Measurements from ENCODE around the gene OSGIN1.

OSGIN1 gene, protein sequence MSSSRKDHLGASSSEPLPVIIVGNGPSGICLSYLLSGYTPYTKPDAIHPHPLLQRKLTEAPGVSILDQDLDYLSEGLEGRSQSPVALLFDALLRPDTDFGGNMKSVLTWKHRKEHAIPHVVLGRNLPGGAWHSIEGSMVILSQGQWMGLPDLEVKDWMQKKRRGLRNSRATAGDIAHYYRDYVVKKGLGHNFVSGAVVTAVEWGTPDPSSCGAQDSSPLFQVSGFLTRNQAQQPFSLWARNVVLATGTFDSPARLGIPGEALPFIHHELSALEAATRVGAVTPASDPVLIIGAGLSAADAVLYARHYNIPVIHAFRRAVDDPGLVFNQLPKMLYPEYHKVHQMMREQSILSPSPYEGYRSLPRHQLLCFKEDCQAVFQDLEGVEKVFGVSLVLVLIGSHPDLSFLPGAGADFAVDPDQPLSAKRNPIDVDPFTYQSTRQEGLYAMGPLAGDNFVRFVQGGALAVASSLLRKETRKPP

DNA sequence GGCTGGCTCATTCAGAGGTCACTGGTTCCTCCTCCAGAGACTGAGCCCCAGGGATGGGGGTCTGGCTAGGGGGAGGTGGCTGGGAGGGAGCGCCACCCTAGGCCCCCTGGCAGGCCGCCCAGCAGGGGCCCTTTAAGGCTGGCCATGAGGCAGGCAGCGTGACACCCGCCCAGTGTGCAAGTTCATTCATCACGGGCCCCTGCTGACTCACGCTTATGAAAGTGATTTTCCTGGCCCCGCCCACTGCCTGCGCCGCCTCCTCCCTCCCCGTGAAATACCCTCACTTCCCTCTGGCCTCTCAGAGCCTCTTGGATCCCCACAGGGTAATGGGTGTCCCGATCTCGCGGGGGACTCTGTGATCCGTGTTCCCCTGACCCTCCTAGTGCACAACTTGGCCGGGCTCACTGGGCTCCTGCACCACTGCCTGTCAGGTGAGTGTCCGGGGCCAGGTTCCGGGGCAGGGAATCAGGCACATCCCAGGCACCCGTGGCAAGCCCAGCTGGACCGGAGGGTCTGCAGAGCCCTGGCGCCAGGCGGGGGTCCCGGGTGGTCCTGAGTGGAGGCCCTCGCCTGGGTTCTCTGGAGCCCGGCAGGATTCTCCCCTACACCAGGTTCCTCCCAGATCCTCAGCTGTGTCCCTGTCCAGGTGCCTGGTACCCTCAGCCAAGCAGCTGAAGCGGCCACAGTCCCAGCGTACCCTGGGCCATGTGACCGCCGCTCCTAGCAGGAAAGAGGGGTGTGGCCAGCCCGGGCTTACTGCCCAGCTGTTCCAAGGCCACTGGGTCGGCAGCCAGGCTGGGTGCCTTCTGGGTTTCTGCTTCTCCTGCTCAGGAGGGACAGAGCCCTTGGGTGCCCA lies at the start of gene OSGIN1:
OSGIN1 (plus strand) TSS at position 301 of the 856 bp plus-strand sequence. CDS start 4,432 bp downstream, outside the sequence.
- no CpG with 5 or more reads among the region's 30 CpGs for WGBS (ENCODE audit: insufficient coverage, insufficient read length)
- DNase-seq (ENCODE audit: low read depth, low spot score): no peak
- H3K4me3 ChIP-seq (ENCODE audit: low read length): peak within 1 kb of the TSS; percentile 11; the same call in 1 of the 2 replicates
- no peaks in the 10 kb centered on the region for H3K27me3 ChIP-seq (ENCODE audit: control insufficient read depth, insufficient read depth, low read length)
- H3K36me3 ChIP-seq (ENCODE audit: control insufficient read depth, insufficient read depth, low read length): no peaks in the 10 kb centered on the region
- no peaks in the 10 kb centered on the region for H3K9me3 ChIP-seq (ENCODE audit: control insufficient read depth, insufficient read depth, low read length)
- no peak within 1 kb of the TSS for H3K27ac ChIP-seq (ENCODE audit: low read length)
- no peaks in the 10 kb centered on the region for H3K4me1 ChIP-seq (ENCODE audit: control insufficient read depth, insufficient read depth, low read length)

DNA sequence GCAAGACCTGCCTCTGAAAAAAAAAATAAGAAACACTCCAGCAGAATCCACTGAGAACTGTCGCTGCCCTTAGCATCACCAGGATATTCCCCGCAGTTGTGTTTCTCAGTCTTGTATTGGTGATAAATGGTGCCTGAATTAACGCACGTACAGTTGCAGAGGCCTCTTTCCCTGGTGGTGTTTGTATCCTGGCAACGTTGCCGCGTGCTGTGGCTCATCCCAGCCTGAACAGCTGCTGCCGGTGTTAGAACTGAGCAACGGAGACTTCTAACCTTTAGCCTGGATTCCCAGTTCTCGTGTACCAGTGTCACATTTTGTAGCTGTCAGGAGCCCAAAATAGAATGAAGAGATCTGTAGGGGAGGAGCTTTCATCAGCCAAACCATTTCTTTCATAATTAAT lies 49.3 kb upstream of the OSGIN1 start:
- Histone ChIP-seq H3K36me3 (ENCODE audit: control insufficient read depth, insufficient read depth, low read length) (0 out of 2 replicates have a peak, but pooled peaks cover 3% of the 10 kb centered on the region), H3K4me1 (ENCODE audit: control insufficient read depth, insufficient read depth, low read length) (peaks cover 1% of the 10 kb centered on the region; the same call in 1 of the 2 replicates), H3K27me3 (ENCODE audit: control insufficient read depth, insufficient read depth, low read length) (no peaks in the 10 kb centered on the region), H3K4me3 (ENCODE audit: low read length) (no peak overlapping the region), H3K27ac (ENCODE audit: low read length) (no peak overlapping the region), H3K9me3 (ENCODE audit: control insufficient read depth, insufficient read depth, low read length) (no peaks in the 10 kb centered on the region)
- DNase-seq (ENCODE audit: low read depth, low spot score): no peak
- no CpG with 5 or more reads among the region's 10 CpGs for WGBS (ENCODE audit: insufficient coverage, insufficient read length)

DNA sequence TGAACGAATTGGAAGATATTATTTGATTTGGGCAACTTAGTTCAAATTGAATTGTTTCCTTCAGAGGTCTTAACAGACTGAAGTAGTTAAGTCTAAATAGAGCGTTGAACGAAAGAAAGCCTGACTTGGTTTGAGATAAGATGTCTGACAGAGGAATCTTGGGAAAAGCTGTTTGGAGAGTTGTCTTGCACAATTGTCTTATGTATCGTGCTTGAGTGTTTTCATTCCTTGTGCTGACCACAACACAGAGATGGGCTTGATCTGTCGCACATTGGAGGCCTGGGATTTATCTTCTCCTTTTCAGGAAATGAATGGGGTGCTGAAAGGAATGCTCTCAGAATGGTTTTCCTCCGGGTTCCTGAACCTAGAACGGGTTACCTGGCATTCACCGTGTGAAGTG lies 46.4 kb upstream of the OSGIN1 start:
- Histone ChIP-seq H3K27ac (ENCODE audit: low read length) (no peak overlapping the region), H3K36me3 (ENCODE audit: control insufficient read depth, insufficient read depth, low read length) (0 out of 2 replicates have a peak, but pooled peaks cover 3% of the 10 kb centered on the region), H3K4me3 (ENCODE audit: low read length) (no peak overlapping the region), H3K9me3 (ENCODE audit: control insufficient read depth, insufficient read depth, low read length) (no peaks in the 10 kb centered on the region), H3K4me1 (ENCODE audit: control insufficient read depth, insufficient read depth, low read length) (no peaks in the 10 kb centered on the region), H3K27me3 (ENCODE audit: control insufficient read depth, insufficient read depth, low read length) (no peaks in the 10 kb centered on the region)
- DNase-seq (ENCODE audit: low read depth, low spot score): no peak
- WGBS (ENCODE audit: insufficient coverage, insufficient read length): 100% methylated on average over 1 of the region's 8 CpGs

DNA sequence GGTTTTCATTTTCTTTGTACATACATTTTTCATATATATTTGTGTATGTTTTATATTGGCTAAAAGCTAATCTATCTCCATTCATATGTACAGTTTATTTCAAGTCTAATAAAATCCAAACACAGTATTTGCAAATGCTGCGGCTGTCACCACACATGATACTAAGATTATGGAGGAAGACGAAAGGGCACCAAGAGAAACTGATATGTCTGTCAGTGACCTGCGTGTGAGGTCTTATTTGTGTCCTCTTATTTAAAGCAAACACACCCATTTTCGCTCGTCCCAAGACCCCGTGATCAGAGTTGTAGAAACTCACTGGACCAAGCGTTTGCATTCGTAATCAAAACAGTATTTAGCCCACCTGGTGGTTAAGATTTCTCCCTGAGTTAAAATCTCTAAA lies 45.9 kb upstream of the OSGIN1 start:
- 0 out of 2 replicates have a peak, but pooled peaks cover 3% of the 10 kb centered on the region for H3K36me3 ChIP-seq (ENCODE audit: control insufficient read depth, insufficient read depth, low read length)
- no peaks in the 10 kb centered on the region for H3K9me3 ChIP-seq (ENCODE audit: control insufficient read depth, insufficient read depth, low read length)
- no peak overlapping the region for H3K4me3 ChIP-seq (ENCODE audit: low read length)
- WGBS (ENCODE audit: insufficient coverage, insufficient read length): no CpG with 5 or more reads among the region's 8 CpGs
- DNase-seq (ENCODE audit: low read depth, low spot score): no peak
- H3K27me3 ChIP-seq (ENCODE audit: control insufficient read depth, insufficient read depth, low read length): no peaks in the 10 kb centered on the region
- H3K27ac ChIP-seq (ENCODE audit: low read length): no peak overlapping the region
- no peaks in the 10 kb centered on the region for H3K4me1 ChIP-seq (ENCODE audit: control insufficient read depth, insufficient read depth, low read length)

DNA sequence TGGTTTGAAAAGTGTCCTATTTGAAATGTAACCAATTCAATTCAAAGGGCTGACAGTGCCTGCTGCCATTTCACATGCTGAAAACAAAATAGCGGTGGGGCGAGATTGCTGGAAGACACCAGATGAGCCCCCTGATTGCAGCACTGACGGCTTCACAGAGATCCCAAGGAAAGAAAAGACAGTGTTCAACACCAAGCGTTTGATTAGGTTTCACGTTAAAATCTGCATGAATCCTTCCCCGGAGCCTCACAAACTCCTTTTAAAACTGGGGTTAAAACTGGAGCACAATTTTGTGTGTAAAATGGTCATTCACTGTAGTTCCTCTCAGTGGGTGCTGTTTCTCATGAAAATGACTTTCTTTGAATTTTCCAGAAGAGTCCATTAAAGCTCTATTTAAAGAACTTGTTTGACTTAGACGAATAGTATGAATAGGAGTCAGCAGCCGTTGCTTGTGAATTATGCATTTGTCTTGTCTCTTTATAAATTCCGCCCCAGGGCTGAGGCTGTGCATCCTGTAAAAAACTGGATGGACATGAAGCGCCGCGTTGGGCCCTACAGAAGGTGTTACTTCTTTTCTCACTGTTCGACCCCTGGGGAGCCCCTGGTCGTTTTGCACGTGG lies 45.3 kb upstream of the OSGIN1 start:
- H3K27ac ChIP-seq (ENCODE audit: low read length): no peak overlapping the region
- peaks cover 7% of the 10 kb centered on the region; the same call in 1 of the 2 replicates for H3K36me3 ChIP-seq (ENCODE audit: control insufficient read depth, insufficient read depth, low read length)
- DNase-seq (ENCODE audit: low read depth, low spot score): no peak
- H3K27me3 ChIP-seq (ENCODE audit: control insufficient read depth, insufficient read depth, low read length): no peaks in the 10 kb centered on the region
- no peaks in the 10 kb centered on the region for H3K9me3 ChIP-seq (ENCODE audit: control insufficient read depth, insufficient read depth, low read length)
- no CpG with 5 or more reads among the region's 15 CpGs for WGBS (ENCODE audit: insufficient coverage, insufficient read length)
- no peak overlapping the region for H3K4me3 ChIP-seq (ENCODE audit: low read length)
- H3K4me1 ChIP-seq (ENCODE audit: control insufficient read depth, insufficient read depth, low read length): no peaks in the 10 kb centered on the region

DNA sequence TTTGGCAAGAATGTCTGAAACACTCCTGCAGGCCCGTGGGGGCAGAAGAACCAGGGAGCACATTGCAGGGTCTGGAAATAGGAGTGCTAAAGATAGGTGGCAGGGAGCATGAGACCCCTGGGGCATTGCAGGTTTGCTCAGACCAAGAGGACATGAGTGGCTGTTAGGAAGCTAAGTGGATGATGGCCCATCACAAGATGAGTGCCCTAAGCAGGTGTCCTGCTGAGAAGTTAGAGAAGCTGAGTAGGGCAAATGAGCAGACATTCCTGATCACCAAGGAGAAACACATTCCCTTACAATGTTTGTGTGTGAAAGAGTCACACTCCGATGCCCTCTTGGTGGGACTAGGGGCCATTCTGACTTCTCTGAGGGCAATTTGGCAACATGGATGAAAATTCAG lies 44.2 kb upstream of the OSGIN1 start:
- Histone ChIP-seq H3K9me3 (ENCODE audit: control insufficient read depth, insufficient read depth, low read length) (no peaks in the 10 kb centered on the region), H3K4me1 (ENCODE audit: control insufficient read depth, insufficient read depth, low read length) (no peaks in the 10 kb centered on the region), H3K27me3 (ENCODE audit: control insufficient read depth, insufficient read depth, low read length) (no peaks in the 10 kb centered on the region), H3K4me3 (ENCODE audit: low read length) (no peak overlapping the region), H3K36me3 (ENCODE audit: control insufficient read depth, insufficient read depth, low read length) (peaks cover 5% of the 10 kb centered on the region; the same call in 1 of the 2 replicates), H3K27ac (ENCODE audit: low read length) (no peak overlapping the region)
- no CpG with 5 or more reads among the region's 2 CpGs for WGBS (ENCODE audit: insufficient coverage, insufficient read length)
- DNase-seq (ENCODE audit: low read depth, low spot score): no peak

DNA sequence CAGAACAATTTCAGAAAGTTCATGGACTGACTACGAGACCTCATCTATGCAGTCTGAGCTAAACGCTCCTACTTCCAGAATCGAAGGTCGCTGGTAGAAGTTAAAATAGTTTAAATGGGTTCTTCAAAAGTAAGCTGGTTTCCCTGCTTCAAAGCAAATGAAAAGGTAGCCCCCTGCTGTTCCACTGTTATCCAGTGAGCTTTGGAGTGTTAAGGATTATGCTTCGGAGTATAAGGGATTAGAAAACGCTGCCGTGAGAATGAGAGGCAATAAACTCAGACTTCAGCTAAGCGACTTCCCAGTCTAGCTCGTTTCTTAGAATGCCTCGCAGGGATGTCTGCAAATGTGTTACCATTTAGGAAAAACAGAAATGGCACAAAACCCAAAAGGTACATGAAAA lies 41.8 kb upstream of the OSGIN1 start:
- no peaks in the 10 kb centered on the region for H3K4me1 ChIP-seq (ENCODE audit: control insufficient read depth, insufficient read depth, low read length)
- H3K27ac ChIP-seq (ENCODE audit: low read length): no peak overlapping the region
- no peaks in the 10 kb centered on the region for H3K9me3 ChIP-seq (ENCODE audit: control insufficient read depth, insufficient read depth, low read length)
- no CpG with 5 or more reads among the region's 10 CpGs for WGBS (ENCODE audit: insufficient coverage, insufficient read length)
- DNase-seq (ENCODE audit: low read depth, low spot score): no peak
- H3K4me3 ChIP-seq (ENCODE audit: low read length): no peak overlapping the region
- H3K36me3 ChIP-seq (ENCODE audit: control insufficient read depth, insufficient read depth, low read length): peaks cover 4% of the 10 kb centered on the region; the same call in 1 of the 2 replicates
- no peaks in the 10 kb centered on the region for H3K27me3 ChIP-seq (ENCODE audit: control insufficient read depth, insufficient read depth, low read length)

DNA sequence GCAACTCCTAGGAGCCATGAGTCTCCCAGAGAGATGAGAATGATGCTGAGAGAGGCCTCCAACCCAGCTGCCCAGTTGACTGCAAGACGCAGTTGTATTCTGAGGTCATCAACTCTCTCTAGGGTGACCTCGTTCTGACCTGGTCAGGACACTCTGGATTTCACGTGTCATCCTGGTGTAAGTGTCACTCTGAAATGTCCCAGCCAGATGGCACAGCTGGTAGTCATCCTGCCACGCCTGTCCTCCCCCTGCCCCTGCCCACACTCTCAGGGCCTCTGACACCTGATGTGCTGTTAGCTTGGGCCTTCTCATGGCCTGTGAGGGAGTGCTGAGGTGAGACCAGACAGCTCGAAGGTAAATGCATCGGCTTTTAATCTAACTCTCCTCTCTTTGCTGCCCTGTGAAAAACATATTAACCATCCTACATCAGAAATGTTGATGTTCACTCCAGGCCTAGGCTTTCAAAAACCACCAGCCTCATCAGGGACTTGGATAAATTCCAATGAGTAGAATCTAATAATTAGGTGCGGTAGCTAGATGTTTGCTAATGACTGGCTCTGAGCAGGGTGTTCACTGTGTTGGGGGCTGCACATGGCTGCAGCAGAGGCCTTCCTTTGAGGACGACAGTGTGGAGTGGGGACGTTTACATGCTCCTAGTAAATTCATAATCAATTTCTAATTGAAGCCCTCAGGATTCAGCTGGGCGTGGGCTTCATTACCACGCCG lies 40.4 kb upstream of the OSGIN1 start:
- no peak for DNase-seq (ENCODE audit: low read depth, low spot score)
- WGBS (ENCODE audit: insufficient coverage, insufficient read length): no CpG with 5 or more reads among the region's 12 CpGs
- no peaks in the 10 kb centered on the region for H3K4me1 ChIP-seq (ENCODE audit: control insufficient read depth, insufficient read depth, low read length)
- peaks cover 7% of the 10 kb centered on the region for H3K36me3 ChIP-seq (ENCODE audit: control insufficient read depth, insufficient read depth, low read length)
- no peaks in the 10 kb centered on the region for H3K9me3 ChIP-seq (ENCODE audit: control insufficient read depth, insufficient read depth, low read length)
- H3K27me3 ChIP-seq (ENCODE audit: control insufficient read depth, insufficient read depth, low read length): no peaks in the 10 kb centered on the region
- H3K4me3 ChIP-seq (ENCODE audit: low read length): no peak overlapping the region
- no peak overlapping the region for H3K27ac ChIP-seq (ENCODE audit: low read length)

DNA sequence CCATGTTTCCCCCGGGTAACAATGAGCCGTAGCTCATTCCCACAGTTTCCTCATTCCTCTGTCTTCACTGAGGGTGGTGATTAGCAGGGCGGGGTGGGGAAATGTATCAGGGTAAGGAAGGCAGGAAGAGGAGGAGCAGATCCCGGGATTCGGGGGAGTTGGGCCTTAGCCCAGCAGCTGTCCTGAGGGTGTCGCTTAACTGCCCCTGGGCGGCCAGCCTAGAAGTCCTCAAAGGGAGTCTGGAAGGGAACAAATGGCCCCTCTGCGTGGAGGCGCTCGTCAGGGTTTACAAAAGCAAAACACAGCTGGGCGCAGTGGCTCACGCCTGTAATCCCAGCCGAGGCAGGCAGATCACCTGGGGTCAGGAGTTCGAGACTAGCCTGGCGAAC lies 39.8 kb upstream of the OSGIN1 start:
- DNase-seq (ENCODE audit: low read depth, low spot score): no peak
- Histone ChIP-seq H3K4me1 (ENCODE audit: control insufficient read depth, insufficient read depth, low read length) (no peaks in the 10 kb centered on the region), H3K9me3 (ENCODE audit: control insufficient read depth, insufficient read depth, low read length) (no peaks in the 10 kb centered on the region), H3K36me3 (ENCODE audit: control insufficient read depth, insufficient read depth, low read length) (peaks cover 13% of the 10 kb centered on the region), H3K27me3 (ENCODE audit: control insufficient read depth, insufficient read depth, low read length) (no peaks in the 10 kb centered on the region), H3K27ac (ENCODE audit: low read length) (no peak overlapping the region), H3K4me3 (ENCODE audit: low read length) (no peak overlapping the region)
- WGBS (ENCODE audit: insufficient coverage, insufficient read length): no CpG with 5 or more reads among the region's 15 CpGs

All from iPS DF 6.9 (cell line).